ENCODE results near the gene MTFP1.

- TF ChIP-seq CTCF (IDR thresholded peaks at IDR 0.05) (no peak), EZH2 (IDR thresholded peaks at IDR 0.05; ENCODE audit: borderline replicate concordance, insufficient read depth, low read depth, low read length, poor library complexity, severe bottlenecking) (no peak)
These were observed 9.2 kb upstream of the MTFP1 start for GRCh38 chr22:30416403-30416802.

All from B cell (primary cell).